H1 (cell line): Measurements from ENCODE around the gene ABTB1. TPM values are rescaled to one million over a fixed set of nuclear protein-coding genes. Genes with fewer than 3 reads are reported as not detected.

Experiments
- BCL11A ChIP-seq, 2 experiments: IDR thresholded peaks; one replicate each; pipeline ENCODE4 v1.6.1; 2011; ENCODE audit warnings: low read depth in 2 of 2, low read length in 2 of 2, mild to moderate bottlenecking in 2 of 2
- CTCF ChIP-seq, 3 experiments: IDR thresholded peaks; 1 replicate in 2 of 3; 2 replicates in 1 of 3; pipeline versions ENCODE4 v1.5.1 to v1.6.1; 2011; ENCODE audit warnings: low read length in 3 of 3, mild to moderate bottlenecking in 3 of 3, inconsistent platforms in 2 of 3, low read depth in 1 of 3, moderate library complexity in 1 of 3; ENCODE audit not compliant: insufficient read depth in 1 of 3; ENCODE audit errors: control extremely low read depth in 1 of 3
- SAP30 ChIP-seq: fragments of 300-600 bp; sonication (generic); IDR thresholded peaks from 2 replicates; pipeline ENCODE4 v1.7.1; 2012; ENCODE audit warnings: low read length, moderate library complexity, mild to moderate bottlenecking, inconsistent platforms; ENCODE audit not compliant: insufficient read depth, insufficient replicate concordance
- SP2 ChIP-seq: IDR thresholded peaks from 2 replicates; pipeline ENCODE4 v1.6.1; 2012; ENCODE audit warnings: mild to moderate bottlenecking, low read length, inconsistent platforms
- SP4 ChIP-seq: IDR thresholded peaks from 2 replicates; pipeline ENCODE4 v1.6.1; 2012; ENCODE audit warnings: low read length, inconsistent platforms
- SRF ChIP-seq: IDR thresholded peaks from 2 replicates; pipeline ENCODE4 v1.6.1; 2011; ENCODE audit warnings: mild to moderate bottlenecking, low read depth, low read length, moderate library complexity
- SUZ12 ChIP-seq: fragments of 200-600 bp; sonication (generic); IDR thresholded peaks from 2 replicates; pipeline ENCODE4 v1.6.1; 2012; ENCODE audit warnings: mild to moderate bottlenecking, inconsistent platforms, low read length, moderate library complexity, mixed read lengths
- TAF7 ChIP-seq: optimal IDR thresholded peaks from 2 replicates; pipeline ENCODE3; 2011; ENCODE audit warnings: low read depth, mild to moderate bottlenecking, inconsistent platforms, low read length, moderate library complexity, borderline replicate concordance
- TCF12 ChIP-seq: IDR thresholded peaks from 2 replicates; pipeline ENCODE4 v1.6.1; 2011; ENCODE audit warnings: low read depth, mild to moderate bottlenecking, low read length
- polyA plus RNA-seq, 7 experiments: library from polyadenylated mRNA; depleted of rRNA in 3 of 7; stranded (reverse) in 5 of 7; unstranded in 2 of 7; fragments of >200 nt in 5 of 7; fragments of 200-250 nt in 2 of 7; gene quantifications; 1 replicate in 5 of 7; 2 replicates in 1 of 7; 4 replicates in 1 of 7; pipeline versions ENCODE4 v1.2.1 to v1.2.3, GENCODE V29; 2011 to 2013; ENCODE audit warnings: missing spikeins in 2 of 7, mixed read lengths in 2 of 7
- total RNA-seq: library from RNA; stranded (reverse); fragmentation: NEBNext Ultra II Directional; extraction: Animal tissue kit (Norgen Biotek cat#: 25700); gene quantifications from 2 replicates; pipeline ENCODE4 v1.2.1, GENCODE V29; 2021

ABTB1 gene
- total and polyA plus RNA-seq, 2 of the 8 experiments (the other 6 are each of a cell fraction or from before 2014, with no cell fraction given), result 7.1 to 9.4 TPM

DNA sequence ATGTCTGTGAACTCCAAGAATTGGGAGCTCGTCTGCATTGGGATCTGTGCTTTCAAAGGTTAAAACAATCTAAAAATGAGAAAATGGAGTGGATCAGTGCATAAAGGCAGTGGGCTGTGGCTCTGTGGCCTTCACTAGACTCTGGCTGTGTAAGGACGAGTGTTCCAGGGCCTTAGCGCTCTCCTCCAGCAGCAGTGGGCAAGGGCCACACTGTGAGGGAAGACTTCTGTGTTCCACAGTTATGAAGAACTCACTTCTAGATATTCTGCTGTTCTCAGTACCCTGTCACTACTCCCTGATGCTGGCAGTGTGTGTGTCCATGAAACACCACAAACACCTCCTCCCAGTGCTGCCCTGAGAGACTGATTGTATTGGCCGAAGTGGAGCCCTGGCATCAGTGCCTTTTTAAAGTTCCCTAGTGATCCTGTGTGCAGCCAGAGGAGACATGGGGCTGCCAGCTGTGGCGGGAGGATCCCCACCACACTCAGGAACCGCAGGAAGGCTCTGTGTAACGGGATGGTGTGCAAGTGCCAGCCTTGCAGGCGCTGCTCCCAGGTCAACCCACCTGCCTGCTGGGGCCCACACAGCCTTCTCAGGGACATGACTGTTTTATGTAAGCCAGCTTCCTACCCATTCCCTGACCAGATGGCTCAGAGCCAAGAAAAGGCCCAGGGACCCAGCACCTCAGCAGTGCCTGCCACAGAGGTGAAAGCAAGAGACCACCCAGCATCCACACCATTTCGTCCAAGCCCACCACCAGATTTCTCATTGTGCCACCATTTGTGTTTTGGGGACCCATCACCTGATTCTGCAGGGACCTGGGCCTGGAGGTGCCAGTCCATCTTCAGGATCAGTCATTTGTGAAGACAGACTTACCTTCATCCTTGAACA lies 40.4 kb downstream of the ABTB1 start (continued):
- TF ChIP-seq SUZ12, result no peak
- no peak for TF ChIP-seq SAP30
- no peak for TF ChIP-seq SP4
- TF ChIP-seq SRF, result no peak
- TF ChIP-seq SP2, result no peak
- TF ChIP-seq CTCF (IDR thresholded peaks at IDR 0.05; ENCODE audit: control extremely low read depth in 1 of 3, insufficient read depth in 1 of 3, low read depth in 1 of 3, low read length in 3 of 3), result no peak
- no peak for TF ChIP-seq BCL11A (IDR thresholded peaks at IDR 0.05; ENCODE audit: low read depth in 2 of 2, low read length in 2 of 2)
- no peak for TF ChIP-seq TCF12
- TF ChIP-seq TAF7, result no peak
